Hematopoietic multipotent progenitor cell treated with erythropoietin and hydrocortisone succinate and interleukin-3 and kit ligand, for 17 days (in vitro differentiated cells): Measurements from ENCODE around the gene CHD1.
A peak's percentile ranks its signal among the peaks of the same experiment; 100 is the strongest.

Experiments
- DNase-seq: peaks from one replicate; pipeline ENCODE4 v3.0.0-alpha.2; 2015; ENCODE audit warnings: low spot score

CHD1 gene

GRCh38 chr5:98935206-98935605 is 6.4 kb upstream of the CHD1 start:
- no peak for DNase-seq

DNA sequence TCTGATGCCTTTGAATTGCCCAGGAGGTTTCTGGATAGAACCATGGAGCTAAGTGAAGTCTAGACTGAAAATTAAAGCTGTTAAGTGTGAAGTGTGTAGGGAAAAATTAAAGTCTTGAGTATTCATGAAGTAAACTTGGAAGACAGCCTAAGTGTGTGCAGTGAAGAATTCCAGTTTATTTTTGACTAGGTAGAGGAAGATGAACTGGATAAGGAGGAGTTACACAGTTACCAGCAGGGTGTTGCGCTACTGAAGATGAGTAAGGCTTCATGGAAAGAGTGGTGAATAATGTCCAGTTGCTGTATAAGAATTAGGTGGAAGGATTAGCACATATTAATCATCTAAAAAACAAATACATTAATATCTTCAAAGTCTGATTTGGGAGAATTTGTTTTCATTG is 5.7 kb upstream of the CHD1 start:
- DNase-seq = no peak

DNA sequence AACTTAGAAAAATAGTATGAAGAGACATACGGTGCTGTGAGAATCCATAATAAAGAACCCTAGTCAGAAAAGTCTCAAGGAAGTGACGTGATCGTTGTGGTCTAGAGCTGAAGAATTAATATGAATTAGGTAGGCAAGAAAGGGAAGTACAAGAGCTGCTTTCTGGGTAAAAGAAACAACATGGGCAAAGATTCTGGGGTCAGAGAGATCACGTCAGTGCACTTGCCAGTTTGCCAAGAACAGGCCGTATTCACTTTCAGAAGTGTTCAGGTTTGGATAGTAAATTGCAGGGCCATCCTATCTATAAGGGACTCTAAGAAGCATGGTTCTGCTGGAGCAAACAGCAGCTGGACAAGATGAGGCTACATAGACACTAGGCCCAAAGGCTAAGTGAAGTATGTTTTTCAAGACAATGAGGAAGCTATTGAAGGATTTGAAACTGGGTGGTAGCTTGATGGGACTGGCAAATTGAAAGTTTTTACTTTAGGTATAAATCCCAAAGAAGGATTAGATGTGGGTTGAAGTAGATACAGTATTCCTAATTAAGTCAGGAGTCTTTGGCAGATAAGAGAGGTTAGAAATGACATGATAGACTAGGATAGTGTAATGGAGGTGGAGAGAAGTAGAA is 4.8 kb upstream of the CHD1 start:
- no peak for DNase-seq

DNA sequence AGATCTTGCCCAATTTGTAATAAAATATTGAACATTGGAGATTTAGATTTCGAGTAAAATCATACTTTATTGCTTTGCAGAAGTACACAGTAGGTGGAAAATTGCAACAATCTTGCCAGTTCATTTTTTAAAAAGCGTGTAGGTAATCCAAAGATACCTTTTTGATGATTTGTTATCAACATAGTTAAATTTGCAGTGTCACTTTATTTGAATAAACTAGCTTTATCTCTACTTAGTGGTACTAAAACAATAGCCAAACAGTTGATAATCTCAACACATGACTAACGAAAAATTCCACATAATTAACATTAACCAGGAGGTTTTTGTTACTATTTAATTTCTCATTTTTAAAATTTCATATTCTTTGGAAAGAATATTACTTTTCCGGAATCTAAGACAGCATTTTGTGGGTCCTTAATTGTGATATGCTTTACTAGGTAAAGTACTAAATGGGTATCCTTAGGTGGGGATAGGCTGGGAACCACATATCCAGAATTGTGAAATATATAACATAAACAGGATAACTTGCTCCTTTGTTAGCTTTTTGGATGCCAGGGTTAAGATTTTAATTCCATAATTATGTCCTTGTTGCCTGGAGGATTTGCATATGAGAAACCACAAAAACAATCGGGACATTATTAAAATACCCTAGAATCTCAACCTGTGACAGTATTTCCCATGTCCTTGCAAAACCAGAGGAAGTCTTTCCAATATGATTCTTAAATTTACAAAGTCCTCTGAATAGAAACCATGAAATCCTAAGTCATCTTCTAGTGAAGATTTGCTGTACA is 2.4 kb upstream of the CHD1 start:
- DNase-seq = no peak

DNA sequence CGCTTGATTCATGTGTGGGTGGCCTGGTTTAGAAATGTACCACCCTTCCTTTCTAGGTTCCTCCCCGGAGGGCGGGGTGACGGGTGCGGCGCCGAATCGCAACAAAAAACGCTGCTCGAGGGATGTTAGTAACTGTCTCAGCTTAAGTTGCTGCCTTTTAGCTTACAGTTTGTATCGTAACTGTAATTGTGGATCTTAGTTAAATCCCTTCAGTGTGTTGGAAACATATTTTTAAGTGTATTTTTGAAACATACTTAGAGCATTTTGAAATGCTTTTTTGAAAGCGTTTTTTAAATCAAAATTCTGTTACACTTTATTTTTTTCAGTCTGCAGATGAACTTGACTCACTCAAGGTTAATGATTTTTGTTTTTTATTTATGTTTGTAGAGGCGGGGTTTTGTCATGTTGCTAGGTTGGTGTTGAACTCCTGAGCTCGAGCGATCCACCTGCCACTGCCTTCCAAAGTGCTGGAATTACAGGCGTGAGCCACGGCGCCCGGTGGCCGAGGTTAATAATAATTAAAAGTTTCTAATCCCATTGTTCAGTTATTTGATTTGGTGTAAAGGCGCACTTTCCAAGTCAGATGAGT is 997 bp upstream of the CHD1 start:
- peak; percentile 94 for DNase-seq

- DNase-seq = peak; percentile 69
Measured at GRCh38 chr5:98927989-98928872, 576 bp downstream of the CHD1 start.

GRCh38 chr5:98927242-98927988 is 1.4 kb downstream of the CHD1 start:
- peak; percentile 67 for DNase-seq

DNA sequence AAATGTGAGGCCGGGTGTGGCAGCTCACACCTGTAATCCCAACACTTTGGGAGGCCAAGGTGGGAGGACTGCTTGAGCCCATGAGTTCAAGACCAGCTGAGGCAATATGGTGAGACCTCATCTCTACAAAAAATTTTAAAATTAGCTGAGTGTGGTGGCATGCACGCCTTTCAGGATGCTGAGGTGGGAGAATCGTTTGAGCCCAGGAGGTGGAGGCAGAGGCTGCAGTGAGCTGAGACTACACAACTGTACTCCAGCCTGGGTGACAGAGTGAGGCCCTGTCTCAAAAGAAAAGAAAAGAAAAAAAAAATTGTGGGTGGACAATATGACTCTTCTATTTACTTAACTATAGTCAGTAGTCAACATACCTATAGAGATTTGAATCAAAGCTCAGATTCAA is 4.8 kb downstream of the CHD1 start:
- DNase-seq = no peak

DNA sequence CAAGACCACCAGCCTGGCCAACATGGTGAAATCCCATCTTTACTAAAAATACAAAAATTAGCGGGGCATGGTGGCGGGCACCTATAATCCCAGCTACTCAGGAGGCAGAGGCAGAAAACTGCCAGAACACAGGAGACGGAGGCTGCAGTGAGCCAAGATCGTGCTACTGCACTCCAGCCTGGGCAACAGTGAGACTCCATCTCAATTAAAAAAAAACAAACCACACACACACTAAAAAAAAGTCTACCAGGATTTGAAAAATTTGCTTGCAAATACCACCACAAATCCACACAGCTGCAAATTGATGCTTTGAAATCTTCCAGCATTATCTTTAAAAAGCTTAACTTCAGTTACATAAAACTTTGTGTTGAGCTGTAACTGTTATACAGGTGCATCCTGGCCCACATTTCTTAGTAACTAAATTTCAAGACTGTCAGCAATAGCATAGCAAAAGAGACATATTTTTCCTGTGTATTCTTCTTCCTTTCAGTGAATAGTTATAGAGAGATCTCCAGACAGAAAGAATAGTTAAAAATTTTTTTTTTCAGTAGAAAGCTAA is 6.8 kb downstream of the CHD1 start:
- no peak for DNase-seq

GRCh38 chr5:98917433-98917832 is 11.4 kb downstream of the CHD1 start:
- DNase-seq = no peak

DNA sequence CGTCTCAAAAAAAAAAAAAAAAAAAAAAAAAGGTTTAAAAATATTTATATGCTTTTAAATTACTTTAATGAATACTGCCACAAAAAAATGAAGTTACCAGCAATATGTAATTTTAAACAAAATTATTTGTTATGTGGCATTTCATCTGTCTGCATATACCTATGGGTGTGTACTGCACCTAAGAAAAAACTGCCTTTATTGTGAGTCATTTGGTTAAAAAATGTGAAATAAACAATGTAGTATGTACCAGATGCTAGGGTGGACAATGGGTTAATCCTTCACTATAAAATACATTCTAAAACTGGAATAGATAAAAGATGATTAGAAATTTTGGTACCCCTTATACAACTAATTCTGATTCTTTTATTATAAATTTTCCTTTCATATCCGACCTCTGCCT is 12.3 kb downstream of the CHD1 start:
- DNase-seq = no peak

DNA sequence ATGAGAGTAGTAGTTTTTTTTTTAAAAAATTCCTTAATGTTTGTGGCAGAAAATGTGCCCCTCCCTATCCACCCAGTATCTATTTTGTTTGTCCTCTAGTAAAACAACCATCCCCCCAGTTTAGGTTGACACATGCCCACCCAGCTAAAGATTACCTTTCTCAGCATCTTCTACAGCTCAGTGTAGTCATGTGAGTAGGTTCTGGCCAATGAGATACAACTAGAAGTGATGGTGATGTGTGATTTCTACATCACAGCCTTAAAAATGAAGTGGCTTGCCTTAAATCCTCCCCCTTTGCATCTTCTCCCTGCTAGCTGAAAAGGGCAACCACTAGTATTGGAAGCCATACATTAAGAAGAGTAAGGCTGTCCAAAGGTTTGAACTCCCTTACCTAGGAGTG is 14.9 kb downstream of the CHD1 start:
- DNase-seq = no peak

DNA sequence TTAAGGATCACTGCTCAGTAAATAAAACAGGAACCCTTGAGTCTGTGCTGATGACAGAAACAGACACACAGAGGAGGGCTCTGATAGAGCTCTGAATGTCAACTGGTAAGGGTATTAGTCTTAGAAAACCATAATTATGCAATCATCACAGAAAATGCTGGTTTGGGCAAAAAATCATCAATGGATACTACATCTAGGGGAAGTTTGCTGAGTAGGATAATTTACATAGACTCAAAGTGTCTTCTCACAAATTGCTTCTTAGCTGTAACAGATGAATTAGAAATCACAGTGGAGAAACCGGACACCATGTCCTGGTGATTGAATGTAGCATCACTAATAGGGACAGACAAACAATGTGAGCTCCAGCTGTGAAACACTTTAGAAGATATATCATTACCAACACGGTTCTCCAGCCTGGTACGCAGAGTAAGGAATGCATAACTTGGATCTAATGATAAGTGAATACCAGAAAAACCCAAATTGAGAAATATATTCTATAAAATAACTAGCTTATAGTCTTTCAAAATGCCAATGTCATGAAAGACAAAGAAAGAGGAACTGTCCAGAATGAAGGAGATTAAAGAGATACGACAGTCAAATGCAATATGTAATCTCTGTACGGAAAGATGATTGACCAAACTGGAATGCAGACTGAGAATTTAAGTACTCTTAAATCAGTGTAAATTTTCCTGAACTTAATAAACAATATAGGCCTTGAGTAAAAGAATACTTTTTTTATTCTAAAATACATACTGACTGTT is 17.3 kb downstream of the CHD1 start:
- DNase-seq = no peak

GRCh38 chr5:98909363-98909762 is 19.4 kb downstream of the CHD1 start:
- DNase-seq = no peak

DNA sequence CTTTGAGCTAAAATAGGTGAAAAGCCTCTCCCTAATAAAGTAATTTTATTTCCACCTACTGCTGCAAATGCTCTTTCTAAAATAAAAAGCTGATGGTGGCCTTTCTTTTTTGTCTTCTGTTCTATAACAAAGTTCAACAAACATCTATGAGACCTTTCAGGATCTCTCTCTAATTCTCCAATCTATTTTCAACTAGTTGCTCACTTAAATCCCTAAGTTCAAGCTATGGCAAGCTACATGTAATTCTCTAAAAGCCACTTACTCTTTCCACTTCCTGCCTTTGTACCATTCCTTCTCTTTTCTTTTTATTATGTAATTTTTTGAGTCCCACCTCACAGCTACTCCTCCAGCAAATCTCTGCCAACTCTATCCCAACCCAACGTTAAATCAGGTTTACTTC is 20.9 kb downstream of the CHD1 start:
- DNase-seq = no peak

DNA sequence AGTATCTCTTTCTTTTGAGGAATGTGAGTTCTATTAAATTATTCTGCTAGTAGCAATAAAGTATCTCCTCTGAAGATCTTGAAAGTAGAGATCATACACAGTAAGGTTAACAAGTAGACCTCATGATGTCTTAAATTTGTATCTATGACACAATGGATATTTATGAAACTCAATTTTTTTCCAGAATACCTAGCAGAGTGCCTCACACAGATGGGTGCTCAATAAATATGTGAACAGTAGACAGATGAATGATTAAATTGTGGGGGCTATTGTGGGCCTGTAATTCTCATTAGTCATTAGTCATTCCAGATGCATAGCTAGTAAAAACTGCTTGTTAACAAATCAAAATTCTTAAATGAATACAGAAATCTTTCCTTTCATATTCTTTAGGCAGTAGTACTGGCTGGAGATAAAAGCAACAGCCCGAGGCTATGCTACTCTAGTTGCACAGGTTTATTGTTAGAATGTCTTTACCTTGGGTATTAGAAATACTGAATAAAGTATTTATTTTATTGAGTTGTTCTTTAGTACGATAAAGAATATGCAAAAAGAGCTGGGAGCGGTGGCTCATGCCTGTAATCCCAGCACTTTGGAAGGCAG is 22.0 kb downstream of the CHD1 start:
- DNase-seq = no peak

DNA sequence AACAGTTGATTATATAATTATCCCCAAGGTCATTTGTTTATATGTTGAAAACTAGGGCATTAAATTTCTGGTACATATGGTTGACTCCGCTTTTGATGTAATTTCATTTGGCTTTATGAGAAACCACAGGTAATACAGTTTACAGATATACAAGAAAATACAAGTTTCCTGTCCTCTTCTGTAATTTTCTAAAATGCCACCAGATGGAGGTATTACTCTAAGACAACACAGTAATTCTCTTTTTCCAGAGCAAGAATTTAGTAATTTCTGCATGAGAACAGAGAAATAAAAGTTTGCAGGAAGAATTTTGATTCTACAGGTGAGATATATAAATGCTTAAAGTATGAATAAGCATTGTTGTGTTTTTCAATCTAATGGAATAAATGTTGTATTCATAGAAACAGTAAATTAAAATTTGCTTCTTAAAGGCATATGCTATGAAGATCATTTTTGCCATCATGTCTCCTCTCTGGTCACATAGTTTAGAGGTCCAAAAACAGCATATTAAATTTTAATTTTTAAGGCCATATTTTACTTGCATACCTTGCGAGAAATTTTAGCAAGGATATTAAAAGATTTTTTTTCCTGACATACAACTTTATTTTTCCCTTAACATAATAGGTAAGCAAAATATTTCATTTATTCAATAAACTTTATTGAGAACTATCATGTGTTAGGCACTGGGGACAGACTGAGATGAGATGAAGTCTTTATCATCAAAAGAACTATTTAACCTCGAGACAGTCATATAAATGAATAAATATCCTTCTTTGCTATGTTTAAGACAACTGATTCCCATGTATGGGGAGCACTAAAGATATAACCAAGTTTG is 22.7 kb downstream of the CHD1 start:
- DNase-seq = peak; percentile 82

DNA sequence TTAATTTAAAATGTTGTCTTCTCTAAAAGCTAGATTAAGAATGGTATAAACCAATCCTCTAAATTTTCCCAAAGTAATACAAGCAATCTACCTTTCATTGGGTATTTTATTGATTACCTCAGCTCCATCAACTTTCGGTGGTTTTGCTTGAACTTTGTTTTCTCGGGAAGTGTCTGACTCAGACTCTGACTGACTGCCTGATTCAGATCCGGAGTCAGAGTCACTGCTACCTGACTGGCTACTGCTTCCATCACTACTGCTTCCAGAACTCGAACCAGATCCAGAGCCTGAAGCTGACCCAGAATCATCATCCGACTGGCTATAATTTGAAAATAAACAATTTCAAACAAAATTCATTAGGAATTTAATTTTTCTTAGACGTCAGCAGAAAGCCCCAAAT is 24.0 kb downstream of the CHD1 start:
- DNase-seq = no peak

- DNase-seq = no peak
Measured at GRCh38 chr5:98902733-98903132, 26.1 kb downstream of the CHD1 start.
